ENCODE data around the gene ST7. TPM values are rescaled to one million over a fixed set of nuclear protein-coding genes. Genes with fewer than 3 reads are reported as not detected.

ST7 gene
- total RNA-seq, 1 donor = 31.5 TPM

DNA sequence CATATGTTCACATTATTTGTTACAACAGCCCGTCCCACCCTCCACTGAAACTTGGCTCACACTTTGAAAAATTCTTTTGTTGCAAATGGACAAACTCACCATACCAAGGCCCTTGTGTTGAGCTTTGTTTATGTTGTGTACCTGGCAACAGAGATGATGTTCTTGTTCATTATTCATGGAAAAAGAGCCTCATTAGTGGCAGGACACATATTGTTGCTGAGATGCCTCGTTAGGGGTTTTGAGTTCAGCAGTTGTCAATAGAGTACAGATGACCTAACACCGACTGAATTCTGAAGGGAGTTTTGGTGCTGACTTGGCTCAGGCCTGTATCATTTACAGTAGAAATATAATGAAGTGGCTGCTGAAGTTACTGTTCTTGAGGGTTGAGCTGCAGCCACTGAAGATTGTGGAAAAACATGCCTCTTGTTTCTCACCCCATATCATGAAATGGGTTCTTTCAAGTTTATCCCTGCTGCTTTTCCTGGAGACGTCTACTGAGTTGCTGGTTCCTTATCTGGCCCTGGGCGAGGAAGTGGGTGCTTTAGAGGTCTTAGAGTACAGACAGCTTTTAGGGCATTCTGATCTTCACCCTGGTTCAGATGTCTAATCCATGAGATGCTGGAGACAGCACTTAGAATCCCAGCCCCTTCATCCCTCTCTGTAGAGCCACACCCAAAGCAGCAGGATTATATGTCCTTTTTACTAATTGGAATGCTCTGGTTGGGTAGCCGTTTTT lies 219.9 kb downstream of the ST7 start:
- DNase-seq (ENCODE audit: low read depth) = no peak
- TF ChIP-seq, protein P1, sequence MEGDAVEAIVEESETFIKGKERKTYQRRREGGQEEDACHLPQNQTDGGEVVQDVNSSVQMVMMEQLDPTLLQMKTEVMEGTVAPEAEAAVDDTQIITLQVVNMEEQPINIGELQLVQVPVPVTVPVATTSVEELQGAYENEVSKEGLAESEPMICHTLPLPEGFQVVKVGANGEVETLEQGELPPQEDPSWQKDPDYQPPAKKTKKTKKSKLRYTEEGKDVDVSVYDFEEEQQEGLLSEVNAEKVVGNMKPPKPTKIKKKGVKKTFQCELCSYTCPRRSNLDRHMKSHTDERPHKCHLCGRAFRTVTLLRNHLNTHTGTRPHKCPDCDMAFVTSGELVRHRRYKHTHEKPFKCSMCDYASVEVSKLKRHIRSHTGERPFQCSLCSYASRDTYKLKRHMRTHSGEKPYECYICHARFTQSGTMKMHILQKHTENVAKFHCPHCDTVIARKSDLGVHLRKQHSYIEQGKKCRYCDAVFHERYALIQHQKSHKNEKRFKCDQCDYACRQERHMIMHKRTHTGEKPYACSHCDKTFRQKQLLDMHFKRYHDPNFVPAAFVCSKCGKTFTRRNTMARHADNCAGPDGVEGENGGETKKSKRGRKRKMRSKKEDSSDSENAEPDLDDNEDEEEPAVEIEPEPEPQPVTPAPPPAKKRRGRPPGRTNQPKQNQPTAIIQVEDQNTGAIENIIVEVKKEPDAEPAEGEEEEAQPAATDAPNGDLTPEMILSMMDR (IDR thresholded peaks at IDR 0.05; ENCODE audit: insufficient read depth, low read depth, low read length) = no peak
- no peak overlapping the region for H3K4me3 ChIP-seq (ENCODE audit: low read depth, low read length)

DNA sequence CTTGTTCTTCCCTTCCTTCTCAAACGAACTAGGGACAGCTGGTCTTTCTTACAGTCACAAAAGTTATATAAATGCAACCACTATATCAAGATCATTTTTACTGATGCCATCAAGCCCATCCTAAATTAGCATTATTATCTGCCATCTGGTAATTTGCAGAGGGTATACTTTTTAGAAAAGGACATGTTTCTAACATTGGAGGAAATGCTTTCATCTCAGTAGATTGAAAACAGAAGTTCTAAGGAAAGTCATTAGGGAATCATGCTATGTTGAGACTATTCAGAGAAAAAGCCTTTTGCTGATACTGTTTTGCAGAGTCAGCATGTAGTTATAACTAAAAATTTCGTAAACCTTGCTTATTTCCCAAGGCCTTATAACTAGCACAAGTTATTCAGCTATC lies 222.9 kb downstream of the ST7 start:
- H3K4me3 ChIP-seq (ENCODE audit: low read depth, low read length) = no peak overlapping the region
- TF ChIP-seq, protein P1 (IDR thresholded peaks at IDR 0.05; ENCODE audit: insufficient read depth, low read depth, low read length) = no peak
- DNase-seq (ENCODE audit: low read depth) = peak; percentile 44

DNA sequence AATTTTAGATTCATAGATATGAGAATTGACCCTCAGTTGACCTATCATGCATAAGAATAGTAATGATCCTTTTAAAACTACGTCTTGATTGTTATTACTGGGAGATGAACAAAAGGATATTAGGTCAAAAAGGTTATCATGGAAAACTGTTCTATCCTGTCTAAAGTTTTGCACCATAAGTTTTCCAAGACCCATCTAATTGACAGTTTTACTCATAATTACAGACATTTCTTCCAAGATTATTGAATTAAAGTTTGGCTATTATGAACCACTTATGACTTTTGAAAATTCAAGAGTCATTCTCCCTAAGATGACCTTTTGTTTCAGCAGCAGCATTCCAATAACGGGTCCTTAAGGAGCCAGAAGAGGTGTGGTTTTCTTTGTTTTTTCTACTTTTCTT lies 225.3 kb downstream of the ST7 start:
- H3K4me3 ChIP-seq (ENCODE audit: low read depth, low read length) = no peak overlapping the region
- no peak for DNase-seq (ENCODE audit: low read depth)
- TF ChIP-seq, protein P1 (IDR thresholded peaks at IDR 0.05; ENCODE audit: insufficient read depth, low read depth, low read length) = no peak

DNA sequence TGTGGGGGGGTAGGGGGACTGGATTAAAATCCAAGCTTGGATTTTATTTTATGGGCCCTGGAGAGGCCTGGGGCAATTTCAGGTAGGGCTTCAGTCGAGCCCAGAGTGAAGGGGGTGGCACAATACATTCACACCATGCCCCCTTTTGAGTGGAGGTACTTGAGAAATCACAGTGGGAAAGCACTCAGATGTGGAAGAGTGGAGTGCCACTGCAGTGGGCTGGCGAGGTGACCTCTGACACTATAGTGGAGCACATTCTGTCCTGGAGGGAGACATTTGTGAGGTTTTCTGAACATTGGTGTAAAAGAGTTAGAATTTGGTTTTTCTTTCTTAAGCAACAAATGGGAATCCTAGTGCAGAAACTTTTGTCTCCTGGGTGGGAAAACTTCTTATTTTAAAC lies 226.4 kb downstream of the ST7 start:
- no peak overlapping the region for H3K4me3 ChIP-seq (ENCODE audit: low read depth, low read length)
- TF ChIP-seq, protein P1 (IDR thresholded peaks at IDR 0.05; ENCODE audit: insufficient read depth, low read depth, low read length) = no peak
- DNase-seq (ENCODE audit: low read depth) = no peak

GRCh38 chr7:117183729-117184128 lies 230.4 kb downstream of the ST7 start:
- H3K4me3 ChIP-seq (ENCODE audit: low read depth, low read length) = no peak overlapping the region
- TF ChIP-seq, protein P1 (IDR thresholded peaks at IDR 0.05; ENCODE audit: insufficient read depth, low read depth, low read length) = no peak
- DNase-seq (ENCODE audit: low read depth) = no peak

DNA sequence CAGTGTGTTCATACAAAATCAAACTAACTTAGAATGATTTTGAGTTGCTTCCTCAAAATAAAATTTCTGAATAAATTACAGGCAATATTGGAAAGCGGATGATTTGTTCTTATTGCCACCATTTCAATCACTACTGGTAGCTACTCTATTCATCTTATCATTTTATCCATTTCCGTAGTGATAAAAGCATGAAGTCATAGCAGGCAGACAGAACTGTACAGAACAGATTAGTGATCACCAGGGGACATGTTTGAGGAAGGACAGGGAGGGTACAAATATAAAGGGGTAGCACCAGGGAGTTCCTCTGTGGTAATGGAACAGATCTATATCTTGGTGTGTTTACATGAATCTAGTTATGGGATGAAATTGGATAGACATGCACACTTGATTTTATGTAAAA lies 231.1 kb downstream of the ST7 start:
- no peak for DNase-seq (ENCODE audit: low read depth)
- TF ChIP-seq, protein P1 (IDR thresholded peaks at IDR 0.05; ENCODE audit: insufficient read depth, low read depth, low read length) = no peak
- no peak overlapping the region for H3K4me3 ChIP-seq (ENCODE audit: low read depth, low read length)

GRCh38 chr7:117185124-117185523 lies 231.8 kb downstream of the ST7 start:
- DNase-seq (ENCODE audit: low read depth) = no peak
- TF ChIP-seq, protein P1 (IDR thresholded peaks at IDR 0.05; ENCODE audit: insufficient read depth, low read depth, low read length) = no peak
- no peak overlapping the region for H3K4me3 ChIP-seq (ENCODE audit: low read depth, low read length)
